Measurements from ENCODE around the gene ANKDD1B. TPM values are rescaled to one million over a fixed set of nuclear protein-coding genes. Genes with fewer than 3 reads are reported as not detected.

The ANKDD1B gene
- polyA plus RNA-seq, 1 of the 3 experiments (the other 2 are of a cell fraction), result 0.12 TPM

DNA sequence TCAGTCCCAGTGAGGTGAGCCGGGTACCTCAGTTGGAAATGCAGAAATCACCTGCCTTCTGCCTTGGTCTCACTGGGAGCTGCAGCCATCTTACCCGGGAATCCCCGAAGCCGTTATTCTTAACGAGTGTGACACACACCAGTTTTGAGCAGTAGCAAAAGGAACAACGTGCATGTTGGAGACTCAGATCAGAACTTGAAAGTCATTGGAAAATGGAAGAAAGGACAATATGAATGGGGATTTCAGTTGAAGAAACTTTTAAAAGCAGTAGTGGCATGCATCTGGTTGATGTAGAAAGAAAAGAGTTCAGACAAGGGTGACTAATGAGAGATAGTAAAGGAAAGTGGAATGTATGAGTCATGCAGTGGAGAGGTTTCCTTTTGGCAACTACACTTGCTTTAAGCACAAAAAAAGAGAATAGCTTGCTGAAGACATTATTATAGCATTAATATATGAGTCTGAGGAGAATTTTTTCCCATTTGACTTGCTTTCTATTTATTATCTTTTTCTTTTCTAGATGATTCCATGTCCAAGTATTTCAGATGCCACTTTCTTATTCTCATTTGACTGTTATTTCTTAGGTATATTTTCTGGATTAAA is 44.4 kb upstream of the ANKDD1B start (continued):
- TF ChIP-seq TEAD4 (IDR thresholded peaks at IDR 0.05; ENCODE audit: borderline replicate concordance, insufficient read depth) (peak; percentile 83; the same call in 1 of the 2 replicates), RFX5 (IDR thresholded peaks at IDR 0.05; ENCODE audit: low read length) (no peak), CHD2 (IDR thresholded peaks at IDR 0.05; ENCODE audit: low read length, partially characterized antibody) (no peak), SIN3A (IDR thresholded peaks at IDR 0.05; ENCODE audit: borderline replicate concordance, low read depth, low read length) (peak; percentile 43; the same call in 1 of the 2 replicates), NFIC (IDR thresholded peaks at IDR 0.05; ENCODE audit: borderline replicate concordance) (peak; percentile 90), FOSL2 (IDR thresholded peaks at IDR 0.05; ENCODE audit: borderline replicate concordance, low read depth) (peak; percentile 95), ELF1 (IDR thresholded peaks at IDR 0.05) (no peak), TAF1 (IDR thresholded peaks at IDR 0.05; ENCODE audit: borderline replicate concordance, low read depth, low read length) (0 out of 2 replicates have a peak, but pooled peaks have one; percentile 26), FOXM1 (IDR thresholded peaks at IDR 0.05; ENCODE audit: low read depth) (0 out of 2 replicates have a peak, but pooled peaks have one; percentile 29), EP300 (IDR thresholded peaks at IDR 0.05; ENCODE audit: borderline replicate concordance in 1 of 2, low read depth in 1 of 2, low read length in 1 of 2) (peak; percentile 51 to 79; a peak in 3 of 4 replicates), YY1 (IDR thresholded peaks at IDR 0.05; ENCODE audit: low read depth) (peak; percentile 62; the same call in 1 of the 2 replicates)
- TF ChIP-seq, protein P1, sequence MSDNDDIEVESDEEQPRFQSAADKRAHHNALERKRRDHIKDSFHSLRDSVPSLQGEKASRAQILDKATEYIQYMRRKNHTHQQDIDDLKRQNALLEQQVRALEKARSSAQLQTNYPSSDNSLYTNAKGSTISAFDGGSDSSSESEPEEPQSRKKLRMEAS (IDR thresholded peaks at IDR 0.05; ENCODE audit: low read depth), result peak; percentile 69; the same call in 1 of the 2 replicates
- TF ChIP-seq, protein P2, sequence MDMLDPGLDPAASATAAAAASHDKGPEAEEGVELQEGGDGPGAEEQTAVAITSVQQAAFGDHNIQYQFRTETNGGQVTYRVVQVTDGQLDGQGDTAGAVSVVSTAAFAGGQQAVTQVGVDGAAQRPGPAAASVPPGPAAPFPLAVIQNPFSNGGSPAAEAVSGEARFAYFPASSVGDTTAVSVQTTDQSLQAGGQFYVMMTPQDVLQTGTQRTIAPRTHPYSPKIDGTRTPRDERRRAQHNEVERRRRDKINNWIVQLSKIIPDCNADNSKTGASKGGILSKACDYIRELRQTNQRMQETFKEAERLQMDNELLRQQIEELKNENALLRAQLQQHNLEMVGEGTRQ (IDR thresholded peaks at IDR 0.05; ENCODE audit: borderline replicate concordance, low read depth, low read length), result no peak
- TF ChIP-seq, protein P3, sequence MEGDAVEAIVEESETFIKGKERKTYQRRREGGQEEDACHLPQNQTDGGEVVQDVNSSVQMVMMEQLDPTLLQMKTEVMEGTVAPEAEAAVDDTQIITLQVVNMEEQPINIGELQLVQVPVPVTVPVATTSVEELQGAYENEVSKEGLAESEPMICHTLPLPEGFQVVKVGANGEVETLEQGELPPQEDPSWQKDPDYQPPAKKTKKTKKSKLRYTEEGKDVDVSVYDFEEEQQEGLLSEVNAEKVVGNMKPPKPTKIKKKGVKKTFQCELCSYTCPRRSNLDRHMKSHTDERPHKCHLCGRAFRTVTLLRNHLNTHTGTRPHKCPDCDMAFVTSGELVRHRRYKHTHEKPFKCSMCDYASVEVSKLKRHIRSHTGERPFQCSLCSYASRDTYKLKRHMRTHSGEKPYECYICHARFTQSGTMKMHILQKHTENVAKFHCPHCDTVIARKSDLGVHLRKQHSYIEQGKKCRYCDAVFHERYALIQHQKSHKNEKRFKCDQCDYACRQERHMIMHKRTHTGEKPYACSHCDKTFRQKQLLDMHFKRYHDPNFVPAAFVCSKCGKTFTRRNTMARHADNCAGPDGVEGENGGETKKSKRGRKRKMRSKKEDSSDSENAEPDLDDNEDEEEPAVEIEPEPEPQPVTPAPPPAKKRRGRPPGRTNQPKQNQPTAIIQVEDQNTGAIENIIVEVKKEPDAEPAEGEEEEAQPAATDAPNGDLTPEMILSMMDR (IDR thresholded peaks at IDR 0.05), result no peak
- TF ChIP-seq, protein P4, sequence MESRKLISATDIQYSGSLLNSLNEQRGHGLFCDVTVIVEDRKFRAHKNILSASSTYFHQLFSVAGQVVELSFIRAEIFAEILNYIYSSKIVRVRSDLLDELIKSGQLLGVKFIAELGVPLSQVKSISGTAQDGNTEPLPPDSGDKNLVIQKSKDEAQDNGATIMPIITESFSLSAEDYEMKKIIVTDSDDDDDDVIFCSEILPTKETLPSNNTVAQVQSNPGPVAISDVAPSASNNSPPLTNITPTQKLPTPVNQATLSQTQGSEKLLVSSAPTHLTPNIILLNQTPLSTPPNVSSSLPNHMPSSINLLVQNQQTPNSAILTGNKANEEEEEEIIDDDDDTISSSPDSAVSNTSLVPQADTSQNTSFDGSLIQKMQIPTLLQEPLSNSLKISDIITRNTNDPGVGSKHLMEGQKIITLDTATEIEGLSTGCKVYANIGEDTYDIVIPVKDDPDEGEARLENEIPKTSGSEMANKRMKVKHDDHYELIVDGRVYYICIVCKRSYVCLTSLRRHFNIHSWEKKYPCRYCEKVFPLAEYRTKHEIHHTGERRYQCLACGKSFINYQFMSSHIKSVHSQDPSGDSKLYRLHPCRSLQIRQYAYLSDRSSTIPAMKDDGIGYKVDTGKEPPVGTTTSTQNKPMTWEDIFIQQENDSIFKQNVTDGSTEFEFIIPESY (IDR thresholded peaks at IDR 0.05; ENCODE audit: borderline replicate concordance, low read depth), result no peak
- TF ChIP-seq, protein P5, sequence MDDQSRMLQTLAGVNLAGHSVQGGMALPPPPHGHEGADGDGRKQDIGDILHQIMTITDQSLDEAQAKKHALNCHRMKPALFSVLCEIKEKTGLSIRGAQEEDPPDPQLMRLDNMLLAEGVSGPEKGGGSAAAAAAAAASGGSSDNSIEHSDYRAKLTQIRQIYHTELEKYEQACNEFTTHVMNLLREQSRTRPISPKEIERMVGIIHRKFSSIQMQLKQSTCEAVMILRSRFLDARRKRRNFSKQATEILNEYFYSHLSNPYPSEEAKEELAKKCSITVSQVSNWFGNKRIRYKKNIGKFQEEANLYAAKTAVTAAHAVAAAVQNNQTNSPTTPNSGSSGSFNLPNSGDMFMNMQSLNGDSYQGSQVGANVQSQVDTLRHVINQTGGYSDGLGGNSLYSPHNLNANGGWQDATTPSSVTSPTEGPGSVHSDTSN (IDR thresholded peaks at IDR 0.05), result peak; percentile 94

Data from SK-N-SH (cell line).